Fibroblast of skin of abdomen (primary cell): ENCODE results near the gene BOC.
A peak's percentile ranks its signal among the peaks of the same experiment; 100 is the strongest.

Source experiments
- DNase-seq: peaks from one replicate; pipeline ENCODE4 v3.0.0-alpha.2; 2013

Gene BOC

DNA sequence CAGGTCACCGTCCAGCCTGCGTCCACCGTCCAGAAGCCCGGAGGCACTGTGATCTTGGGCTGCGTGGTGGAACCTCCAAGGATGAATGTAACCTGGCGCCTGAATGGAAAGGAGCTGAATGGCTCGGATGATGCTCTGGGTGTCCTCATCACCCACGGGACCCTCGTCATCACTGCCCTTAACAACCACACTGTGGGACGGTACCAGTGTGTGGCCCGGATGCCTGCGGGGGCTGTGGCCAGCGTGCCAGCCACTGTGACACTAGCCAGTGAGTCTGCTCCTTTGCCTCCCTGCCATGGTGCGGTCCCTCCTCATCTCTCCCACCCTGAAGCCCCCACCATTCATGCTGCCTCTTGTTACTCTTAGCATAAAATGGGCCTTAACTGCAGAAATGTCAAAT is 39.2 kb downstream of the BOC start:
- DNase-seq: no peak

DNA sequence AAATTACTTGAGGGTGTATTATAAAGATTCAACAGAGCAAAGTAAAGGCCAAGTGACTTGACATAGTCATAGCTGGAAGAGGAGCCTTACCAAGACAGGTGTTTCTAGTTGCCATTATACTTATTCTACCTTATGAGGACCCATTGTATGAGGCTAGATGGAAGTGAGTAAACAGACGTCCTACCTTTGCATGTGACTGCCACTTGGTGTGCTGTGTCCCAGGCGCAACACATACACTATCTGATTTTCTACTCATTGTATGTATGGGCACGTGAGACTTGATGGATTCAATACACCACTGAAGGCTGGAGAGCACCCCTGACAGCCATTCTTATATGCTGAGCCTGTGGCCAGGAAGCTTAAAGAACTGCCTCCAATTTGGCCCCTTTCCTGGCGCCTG is 40.5 kb downstream of the BOC start:
- no peak for DNase-seq

DNA sequence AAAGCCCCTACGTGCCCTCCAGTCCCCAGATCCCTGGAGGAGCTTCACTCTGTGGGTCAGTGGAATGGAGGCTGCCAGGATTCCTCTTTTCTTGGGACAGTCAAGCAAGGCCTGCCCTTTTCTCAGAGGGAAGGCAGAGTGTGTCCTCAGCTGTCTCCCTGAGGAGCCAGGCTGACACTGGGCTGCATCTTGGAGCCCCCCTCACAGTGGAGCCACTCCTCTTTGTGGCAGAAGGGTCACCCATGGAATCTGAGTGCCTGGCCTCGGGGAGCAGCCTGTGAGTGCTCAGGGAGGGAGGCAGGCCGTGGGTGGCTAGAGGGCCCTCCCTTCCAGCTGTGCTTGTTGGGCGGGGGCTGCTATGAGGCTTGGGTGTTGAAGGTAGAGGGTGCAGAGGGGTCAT is 41.2 kb downstream of the BOC start:
- DNase-seq: no peak

DNA sequence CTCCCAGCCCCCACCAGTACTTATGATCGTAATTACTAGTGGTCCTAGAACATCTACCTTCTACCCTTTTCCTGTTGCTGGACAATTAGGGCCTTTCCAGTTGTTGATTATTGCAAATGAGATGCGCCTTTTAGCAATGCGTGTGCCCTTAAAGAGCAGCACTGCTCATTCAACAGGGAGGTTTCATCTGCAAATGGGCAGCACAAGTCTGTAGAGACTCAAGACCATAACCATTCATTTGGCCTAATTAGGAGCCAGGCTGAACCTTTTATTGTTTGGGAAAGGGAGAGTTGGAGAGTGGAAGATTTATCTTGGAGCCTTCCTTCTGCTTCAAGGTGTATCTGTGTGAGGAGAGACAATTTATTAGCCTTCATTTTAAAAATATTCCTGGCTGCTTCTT is 42.3 kb downstream of the BOC start:
- DNase-seq: no peak

DNA sequence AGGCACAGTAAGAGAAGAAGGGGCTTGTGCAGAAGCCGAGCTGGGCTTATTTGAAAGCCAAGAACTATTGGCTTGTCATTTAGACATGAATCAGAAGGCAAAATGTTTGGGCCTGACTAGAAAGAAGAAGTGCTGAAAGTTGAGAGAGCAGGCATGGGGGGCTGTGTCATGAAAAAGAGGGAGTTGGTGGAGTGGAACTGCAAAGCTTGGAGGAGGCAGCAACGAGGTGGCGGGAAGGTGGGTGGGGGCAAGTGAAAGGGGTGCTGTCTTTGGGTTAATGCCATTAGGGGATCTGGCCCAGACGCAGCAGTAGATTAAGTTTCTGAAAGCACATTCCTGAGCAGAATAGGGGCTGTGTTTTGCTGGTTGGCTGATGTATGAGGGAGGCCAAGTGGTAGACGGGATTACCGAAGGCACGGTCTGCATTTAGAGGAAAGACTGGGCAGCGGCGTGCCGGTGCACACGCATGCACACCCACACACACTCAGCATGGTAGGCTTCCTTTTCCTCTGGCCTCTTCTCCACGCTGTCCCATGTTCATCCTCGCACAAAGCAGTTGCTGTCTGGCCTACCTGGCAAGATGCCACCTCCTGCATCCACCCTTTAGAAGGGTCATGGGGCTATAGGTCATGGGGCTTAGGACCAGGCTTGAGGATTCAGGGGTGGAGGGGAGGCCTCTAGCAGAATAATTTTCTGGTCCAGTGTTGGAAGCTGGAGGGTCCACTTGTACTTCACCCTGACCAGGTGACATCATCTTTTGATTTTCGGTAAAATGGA is 43.0 kb downstream of the BOC start:
- peak; percentile 2 for DNase-seq

DNA sequence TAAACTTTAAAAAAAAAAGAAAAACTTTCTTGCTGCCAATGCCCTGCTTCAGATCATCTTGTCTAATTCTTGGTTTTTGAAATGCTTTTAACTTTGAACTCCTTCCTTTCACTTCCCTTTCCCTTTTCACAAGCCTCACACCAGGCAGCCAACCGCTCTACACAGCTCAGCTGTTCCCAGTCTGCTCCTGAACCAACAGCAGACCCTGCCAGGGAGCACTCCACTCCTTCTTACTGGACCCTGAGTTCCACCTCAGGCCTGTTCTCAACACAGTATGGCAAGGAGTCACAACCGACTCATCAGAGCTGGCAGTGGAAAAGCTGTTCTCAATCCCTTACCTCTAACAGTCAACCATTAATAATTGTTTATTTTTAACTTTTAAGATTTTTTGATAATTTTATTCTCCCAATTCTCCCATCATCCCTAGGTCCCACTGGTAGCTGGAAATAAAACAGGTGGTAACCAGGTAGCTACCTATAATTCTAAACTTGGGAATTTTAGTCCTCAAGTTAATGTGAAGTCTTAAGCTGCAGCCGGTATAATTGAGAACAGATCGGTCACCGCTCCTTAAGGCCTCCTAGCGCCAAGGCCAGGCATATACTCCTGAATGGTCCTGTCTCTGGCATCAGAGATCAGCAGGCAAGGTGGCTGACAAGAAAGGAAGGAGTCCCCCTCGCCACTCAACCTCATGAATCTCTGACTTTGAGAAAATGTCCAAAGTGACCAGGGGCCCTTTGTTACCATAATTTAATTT is 43.9 kb downstream of the BOC start:
- peak; percentile 11 for DNase-seq

DNA sequence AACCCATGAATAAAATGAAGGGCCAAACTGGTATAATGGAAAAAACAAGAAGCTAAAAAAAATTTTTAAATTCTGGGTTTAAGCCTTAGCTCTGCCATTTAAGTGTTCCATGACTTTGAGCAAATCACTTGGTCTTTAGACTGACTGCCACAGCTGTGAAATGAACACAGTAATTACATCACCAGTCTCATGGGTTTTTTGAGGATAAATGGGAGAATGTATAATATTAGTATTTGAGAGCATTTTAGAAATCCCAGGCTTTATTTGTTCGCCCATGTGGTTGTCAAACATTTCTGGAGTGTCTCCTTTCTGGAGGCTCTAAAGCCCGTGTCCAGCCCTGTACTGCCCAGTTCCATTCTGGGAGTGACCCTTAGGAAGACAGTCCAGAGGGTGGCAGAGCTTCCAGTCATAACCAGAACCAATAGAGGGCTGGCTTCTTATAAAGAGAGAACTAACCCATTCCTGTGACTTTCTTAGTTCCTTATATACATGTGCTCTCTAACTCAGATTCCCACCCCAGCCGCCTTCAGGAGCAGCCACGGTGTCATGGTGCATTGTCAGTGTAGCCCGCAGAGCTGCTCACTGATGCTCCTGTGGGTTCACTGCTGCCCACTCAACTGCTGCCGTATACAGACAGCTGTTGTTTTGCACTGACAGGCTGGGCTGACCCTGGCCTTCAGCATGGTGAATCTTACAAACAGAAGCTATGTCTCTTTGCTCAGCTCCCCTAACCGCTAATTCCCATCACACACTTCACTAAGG is 44.7 kb downstream of the BOC start:
- DNase-seq: no peak

DNA sequence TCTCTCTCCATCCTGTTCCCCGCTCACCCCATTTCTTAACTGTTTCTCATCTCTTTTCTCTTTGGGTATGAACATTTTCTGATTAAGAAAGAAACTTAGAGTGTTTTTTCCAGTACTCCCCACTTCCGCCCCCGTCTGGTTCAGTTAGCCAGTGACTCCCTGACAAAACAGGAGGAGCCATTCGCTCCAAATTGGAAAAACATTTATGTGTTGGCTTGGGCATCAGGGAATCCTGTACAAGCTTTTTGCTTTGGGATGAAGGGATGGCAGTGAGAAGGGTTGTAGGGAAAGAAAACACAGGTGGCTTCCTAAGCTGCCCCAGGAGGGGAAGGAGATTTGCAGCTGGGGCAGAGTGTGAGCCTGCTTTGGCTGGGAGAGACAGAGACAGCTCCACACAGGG is 47.0 kb downstream of the BOC start:
- DNase-seq: no peak

DNA sequence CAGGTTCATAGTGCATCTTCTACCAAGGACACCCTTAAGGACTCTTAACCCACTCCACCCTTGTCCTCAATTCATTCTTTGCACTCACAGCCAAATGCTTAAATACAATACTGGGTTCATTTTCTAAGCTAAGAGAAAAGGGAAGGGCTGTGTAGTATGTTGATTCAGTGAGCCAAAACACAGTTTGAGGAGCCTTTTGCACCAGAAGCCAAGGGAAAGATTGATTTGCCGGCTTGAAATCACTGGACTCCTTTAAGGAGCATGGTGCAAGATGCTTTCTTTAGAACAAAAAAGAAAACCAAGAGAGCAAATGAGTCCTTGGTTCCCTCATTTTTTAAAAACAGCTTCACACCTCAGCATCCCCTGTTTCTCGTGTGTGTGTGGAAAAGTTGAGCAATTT is 47.8 kb downstream of the BOC start:
- DNase-seq: no peak

DNA sequence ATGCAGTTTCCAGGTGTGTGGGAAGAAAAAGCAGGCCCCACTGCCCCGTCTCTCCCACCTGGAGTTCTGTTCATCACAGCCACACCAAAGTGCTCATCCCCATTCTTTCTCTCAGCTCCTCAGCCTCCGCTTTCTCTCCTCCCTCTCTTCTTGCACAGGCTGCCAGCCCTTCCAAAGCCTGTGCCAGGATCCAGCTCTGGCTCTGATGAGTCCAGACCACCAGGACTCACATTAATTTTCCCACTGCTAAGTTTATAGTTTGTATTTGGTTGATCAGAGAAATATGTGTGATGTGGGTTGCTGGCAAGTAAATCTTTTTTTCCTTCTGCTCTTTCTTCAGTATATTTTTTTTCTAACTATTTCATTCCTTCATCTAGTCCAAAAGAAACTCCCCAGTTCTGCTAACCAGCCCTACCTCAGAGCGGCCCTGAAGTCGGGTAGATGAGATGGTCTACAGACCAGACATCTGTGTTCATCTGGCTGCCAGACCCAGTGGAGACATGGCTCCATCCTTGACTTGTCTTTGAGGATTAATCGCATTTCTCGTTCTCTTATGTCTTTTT is 49.8 kb downstream of the BOC start:
- DNase-seq: peak; percentile 64

DNA sequence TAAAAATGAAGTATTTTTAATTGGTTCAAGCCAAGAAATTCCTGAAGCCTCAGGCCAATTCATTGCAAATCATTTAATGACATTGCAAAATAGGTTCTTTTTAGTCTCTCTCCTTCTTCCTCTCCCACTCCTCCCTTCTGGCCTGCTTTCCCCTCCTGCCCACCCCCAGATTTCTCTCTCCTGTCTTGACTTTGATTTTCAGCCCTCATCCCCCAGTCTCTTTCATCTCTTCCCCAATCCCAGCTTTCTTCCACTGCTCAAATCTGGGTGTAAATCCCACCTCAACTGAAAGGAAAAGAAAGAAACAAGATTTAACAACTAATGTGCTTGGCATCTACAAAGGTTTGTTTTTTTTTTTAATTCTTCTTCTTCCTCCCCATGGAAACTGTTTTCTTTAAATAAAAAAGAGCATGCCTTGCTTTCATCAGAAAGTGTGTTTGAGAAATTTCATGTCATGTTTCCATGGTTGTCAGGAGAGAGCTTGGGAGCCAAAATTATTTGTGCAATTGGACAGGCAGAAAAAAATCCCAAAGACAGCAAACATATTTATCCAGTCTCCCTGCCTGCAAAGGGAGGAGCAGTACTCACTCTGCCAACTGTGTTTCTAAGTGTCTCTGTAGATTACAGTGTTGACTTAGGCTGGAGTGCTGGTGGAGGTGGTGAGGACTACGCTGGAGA is 50.4 kb downstream of the BOC start:
- peak; percentile 45 for DNase-seq

DNA sequence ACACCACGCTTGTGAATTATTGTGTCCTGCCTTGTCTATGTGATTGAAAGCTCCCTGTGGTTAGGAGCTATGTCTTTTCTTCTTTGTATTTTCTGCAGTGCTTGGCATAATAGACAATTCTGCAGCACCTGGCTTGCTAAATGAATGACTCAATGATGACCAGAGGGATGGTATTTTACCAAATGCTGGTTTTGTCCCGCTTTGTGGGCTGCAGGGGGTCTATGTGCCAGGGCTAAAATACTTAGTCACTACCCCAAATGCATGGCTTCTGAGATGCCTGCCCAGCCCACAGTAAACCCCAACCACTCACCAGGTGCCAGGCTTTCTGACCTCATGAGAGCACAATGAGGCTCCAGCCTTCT is 50.9 kb downstream of the BOC start:
- DNase-seq: no peak

DNA sequence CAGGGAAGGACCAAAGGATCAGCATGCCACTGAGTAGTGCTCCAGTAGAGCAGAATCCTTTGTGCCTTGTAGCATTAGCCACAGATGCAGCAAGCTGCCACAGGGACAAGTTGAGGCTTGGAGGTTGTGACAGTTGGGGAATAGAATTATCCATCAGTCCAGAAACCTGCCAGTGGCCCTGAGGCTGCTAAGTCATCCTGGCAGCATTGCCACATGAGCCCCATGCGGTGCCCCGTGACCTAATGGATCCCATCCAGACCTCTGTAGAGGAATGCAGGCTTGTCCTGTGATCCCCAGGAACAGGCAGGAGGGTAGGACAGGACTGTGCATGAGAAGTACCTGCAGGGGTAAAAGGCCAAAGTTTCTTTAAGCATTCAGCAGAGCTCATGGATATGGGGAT is 51.7 kb downstream of the BOC start:
- DNase-seq: no peak

DNA sequence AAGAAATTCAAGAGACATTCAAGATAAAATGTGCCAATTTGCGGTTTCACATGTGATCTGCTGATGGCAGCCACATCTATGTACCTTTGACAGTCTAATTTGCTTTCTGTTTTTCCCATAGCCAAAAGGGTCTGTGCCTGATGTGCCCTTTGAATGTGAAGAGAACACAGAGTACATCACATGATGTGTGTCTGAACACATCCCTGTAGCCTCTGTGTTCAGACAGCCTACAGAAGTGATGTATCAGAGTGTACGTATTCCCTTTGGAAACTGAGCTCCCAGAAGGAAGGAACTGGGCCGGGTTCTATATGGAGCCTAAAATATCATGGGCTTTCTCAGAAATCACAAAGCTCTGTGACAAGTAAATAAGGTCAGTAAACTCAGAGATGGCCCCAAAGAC is 52.4 kb downstream of the BOC start:
- DNase-seq: no peak

DNA sequence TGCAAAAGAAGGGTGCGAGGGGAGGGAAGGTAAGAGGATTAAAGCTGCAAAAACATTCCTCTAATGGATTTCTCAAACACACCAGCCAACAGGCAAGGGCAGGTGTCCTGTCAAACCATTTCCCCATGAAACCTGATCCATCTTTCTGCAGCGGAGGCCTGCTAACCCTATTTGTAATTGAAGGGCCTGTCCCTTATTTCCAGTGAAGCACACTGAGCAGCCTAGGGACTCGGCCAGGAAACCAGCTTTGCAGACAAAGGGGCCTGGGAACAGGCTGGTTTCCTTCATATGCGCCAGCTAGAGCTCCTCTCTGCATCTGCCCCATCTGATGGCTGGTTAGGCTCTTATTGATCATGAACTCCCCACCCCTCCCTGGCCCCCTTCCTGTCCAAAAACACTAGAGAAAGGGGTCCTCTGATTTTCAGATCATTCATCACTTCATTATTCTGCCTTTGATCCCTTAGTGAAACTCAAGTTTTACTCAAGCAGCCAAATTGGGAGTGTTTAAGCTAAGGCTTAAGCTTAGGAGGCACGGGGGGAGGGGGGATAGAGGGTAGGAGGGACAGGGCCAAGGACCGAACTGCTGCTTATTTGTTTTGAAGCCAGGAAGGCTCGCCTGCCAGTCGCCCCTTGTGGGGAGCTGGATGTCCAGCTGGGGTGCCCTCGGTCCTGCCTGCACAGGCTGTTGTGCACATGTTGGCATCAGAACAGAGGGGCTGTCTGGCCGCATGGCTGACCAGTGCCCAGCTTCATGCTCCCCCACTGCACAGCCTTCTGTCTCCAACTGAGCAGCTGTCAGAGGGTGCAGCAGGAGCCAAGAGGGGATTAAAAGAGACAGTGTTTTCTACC is 53.1 kb downstream of the BOC start:
- no peak for DNase-seq

DNA sequence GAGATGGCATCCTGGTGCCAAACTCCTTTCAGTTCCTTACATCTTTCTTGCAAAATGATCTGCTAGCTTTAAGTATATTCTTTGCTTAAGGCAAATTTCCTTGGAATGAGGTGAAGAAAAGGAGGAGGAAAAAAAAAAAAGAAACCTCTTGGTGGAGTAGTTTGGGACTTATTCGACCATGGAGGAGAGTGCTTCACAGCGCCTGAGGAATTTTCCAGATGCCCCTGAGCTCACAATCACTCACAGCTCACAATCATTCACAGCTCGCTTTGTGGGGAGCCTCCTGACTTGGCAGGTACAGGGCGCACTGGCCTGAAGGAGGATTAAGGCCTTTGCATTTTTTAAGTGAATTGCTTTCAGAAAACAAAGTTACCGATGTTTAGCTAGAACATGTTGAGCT is 53.9 kb downstream of the BOC start:
- no peak for DNase-seq

DNA sequence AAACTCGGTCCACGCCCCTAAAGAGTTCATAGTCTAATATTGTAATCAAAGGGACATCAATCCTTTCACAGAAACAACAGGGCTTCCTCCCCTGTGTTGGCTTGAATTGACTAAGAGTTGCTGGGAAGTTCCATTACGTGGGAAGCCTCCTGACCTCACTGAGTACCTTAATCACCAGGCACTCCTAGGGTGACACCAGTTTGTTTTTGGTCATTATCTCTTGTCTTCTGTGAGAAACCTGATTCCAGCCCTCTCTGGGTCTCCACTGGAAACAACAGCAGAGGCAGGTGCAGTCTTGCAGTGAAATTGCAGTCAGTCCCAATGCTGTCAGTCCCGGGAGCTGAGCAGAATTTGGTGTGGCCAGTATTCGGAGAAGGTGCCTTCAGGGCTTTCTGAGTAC is 55.4 kb downstream of the BOC start:
- no peak for DNase-seq

DNA sequence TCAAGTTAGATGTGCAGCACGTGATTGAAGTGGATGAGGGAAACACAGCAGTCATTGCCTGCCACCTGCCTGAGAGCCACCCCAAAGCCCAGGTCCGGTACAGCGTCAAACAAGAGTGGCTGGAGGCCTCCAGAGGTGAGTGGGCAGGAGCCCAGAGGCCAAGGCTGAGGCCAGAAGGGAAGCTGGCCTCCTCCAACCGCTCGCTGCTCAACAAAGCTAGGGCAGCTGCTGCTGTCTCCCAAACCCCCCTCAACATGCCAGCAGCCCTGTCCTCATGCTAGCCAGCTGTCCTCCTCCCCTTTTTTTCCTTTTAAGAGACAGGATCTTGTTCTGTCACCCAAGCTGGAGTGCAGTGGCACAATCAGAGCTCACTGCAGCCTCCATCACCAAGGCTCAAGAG is 57.0 kb downstream of the BOC start:
- no peak for DNase-seq

DNA sequence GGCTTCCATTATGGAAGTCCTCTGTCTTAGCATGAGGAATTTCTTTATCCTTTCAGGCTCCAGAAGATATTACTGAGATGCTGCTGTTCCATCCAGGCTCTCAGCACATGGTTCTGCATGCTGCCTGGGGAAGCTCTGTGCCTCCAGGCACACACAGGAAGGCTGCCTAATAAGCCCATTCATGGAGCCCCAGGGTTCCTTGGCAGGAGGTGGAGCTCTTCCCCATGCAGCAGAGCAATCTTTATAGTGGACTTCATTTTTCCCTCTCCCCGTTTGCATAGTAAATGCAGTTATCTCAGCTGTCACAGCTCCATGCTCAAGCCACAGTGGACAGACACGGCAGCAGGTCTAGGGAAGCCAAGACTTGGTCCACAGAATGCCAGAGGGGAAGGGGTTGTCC is 57.6 kb downstream of the BOC start:
- DNase-seq: no peak

DNA sequence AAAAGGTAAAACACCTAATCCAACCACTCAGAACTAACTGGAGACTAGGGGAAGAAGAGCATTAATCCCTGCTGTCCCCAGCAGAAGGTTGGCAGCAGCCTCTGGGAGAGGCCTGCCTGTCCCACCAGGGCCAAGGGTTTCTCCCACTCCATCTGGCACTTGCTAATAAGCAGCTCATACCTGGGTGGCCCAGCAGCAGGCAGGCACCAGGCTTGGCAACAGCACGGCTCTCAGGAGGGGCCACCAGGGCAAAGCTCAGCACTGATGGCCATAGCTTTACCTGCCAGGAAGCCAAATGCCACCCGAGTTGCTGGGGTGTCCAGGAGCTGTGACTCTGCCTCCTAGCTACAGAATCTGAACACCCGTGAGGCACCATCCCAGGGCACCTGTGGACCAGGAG is 58.3 kb downstream of the BOC start:
- DNase-seq: no peak

DNA sequence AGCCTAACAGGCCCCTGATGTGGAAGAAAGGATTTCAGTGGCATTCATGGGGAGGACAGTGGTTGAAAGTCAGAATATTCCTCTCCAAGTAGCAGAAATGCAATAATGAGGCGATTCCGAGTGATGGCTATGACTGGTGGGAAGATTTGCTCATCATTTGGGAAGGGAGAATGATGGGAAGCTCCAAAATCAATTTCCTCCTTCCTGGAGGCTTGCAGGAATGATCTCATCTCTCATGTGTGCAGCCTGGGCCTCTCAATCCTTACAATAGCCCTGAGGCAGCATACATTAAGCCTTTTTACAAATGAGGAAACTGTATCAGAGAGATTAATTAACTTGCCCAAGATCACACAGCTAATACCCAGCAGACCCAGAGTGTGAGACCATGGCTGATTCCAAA is 58.7 kb downstream of the BOC start:
- no peak for DNase-seq

DNA sequence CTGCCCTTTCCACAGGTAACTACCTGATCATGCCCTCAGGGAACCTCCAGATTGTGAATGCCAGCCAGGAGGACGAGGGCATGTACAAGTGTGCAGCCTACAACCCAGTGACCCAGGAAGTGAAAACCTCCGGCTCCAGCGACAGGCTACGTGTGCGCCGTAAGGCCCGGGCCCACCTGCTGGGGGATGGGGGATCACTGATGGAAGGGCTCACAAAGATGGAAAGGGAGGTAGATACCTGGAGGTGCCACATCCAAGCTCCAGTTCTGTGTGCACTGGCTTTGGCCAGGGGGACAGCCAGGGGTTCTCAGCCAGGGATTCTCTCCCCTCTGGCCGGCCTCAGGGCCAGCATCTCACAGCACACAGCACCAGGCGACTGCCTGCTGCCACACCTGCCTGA is 59.4 kb downstream of the BOC start:
- DNase-seq: no peak
